MM.1S (cell line): ENCODE data around the gene RPS21.

ENCODE experiments used
- DNase-seq: peaks from one replicate; pipeline ENCODE4 v3.0.0-alpha.2; 2015
- H2AFZ ChIP-seq: fragments of 300-600 bp; sonication (generic); 2 replicates; pipeline ENCODE4 v1.6.0; 2016; ENCODE audit warnings: antibody characterized with exemption, low read length
- H3F3A ChIP-seq: fragments of 300-600 bp; sonication (generic); 2 replicates; pipeline ENCODE4 v1.6.1; 2016; ENCODE audit warnings: mild to moderate bottlenecking, antibody characterized with exemption, low read length, moderate library complexity, mixed read lengths; ENCODE audit not compliant: insufficient read depth
- H3K27ac ChIP-seq: fragments of 300-600 bp; sonication (generic); 2 replicates; pipeline ENCODE4 v1.5.1; 2016; ENCODE audit warnings: mild to moderate bottlenecking, low read length
- H3K27me3 ChIP-seq: fragments of 300-600 bp; sonication (generic); replicated peaks from 2 replicates; pipeline ENCODE4 v1.6.0; 2016; ENCODE audit warnings: low read length; ENCODE audit not compliant: insufficient read depth
- H3K36me3 ChIP-seq: fragments of 300-600 bp; sonication (generic); replicated peaks from 2 replicates; pipeline ENCODE4 v1.6.1; 2016; ENCODE audit warnings: mild to moderate bottlenecking, low read length, mixed read lengths; ENCODE audit not compliant: insufficient read depth
- H3K4me1 ChIP-seq: fragments of 300-600 bp; sonication (generic); 2 replicates; pipeline ENCODE4 v1.6.1; 2016; ENCODE audit warnings: low read length, mixed read lengths
- H3K4me2 ChIP-seq: fragments of 300-600 bp; sonication (generic); 2 replicates; pipeline ENCODE4 v1.6.0; 2016; ENCODE audit warnings: low read depth, low read length
- H3K4me3 ChIP-seq: fragments of 300-600 bp; sonication (generic); 2 replicates; pipeline ENCODE4 v1.5.1; 2016; ENCODE audit warnings: low read length, mixed read lengths
- H3K79me2 ChIP-seq: fragments of 300-600 bp; sonication (generic); 2 replicates; pipeline ENCODE4 v1.6.1; 2016; ENCODE audit warnings: mixed run types, low read length, mixed read lengths
- H3K9ac ChIP-seq: fragments of 300-600 bp; sonication (generic); 2 replicates; pipeline ENCODE4 v1.6.1; 2016; ENCODE audit warnings: low read length, mixed read lengths
- H3K9me2 ChIP-seq: fragments of 300-600 bp; sonication (generic); replicated peaks from 2 replicates; pipeline ENCODE4 v1.6.1; 2016; ENCODE audit warnings: mild to moderate bottlenecking, low read length, mixed read lengths; ENCODE audit not compliant: insufficient read depth
- H3K9me3 ChIP-seq: fragments of 300-600 bp; sonication (generic); replicated peaks from 2 replicates; pipeline ENCODE4 v1.6.1; 2016; ENCODE audit warnings: mild to moderate bottlenecking, low read length, mixed read lengths; ENCODE audit not compliant: insufficient read depth
- H4K20me1 ChIP-seq: fragments of 300-600 bp; sonication (generic); 2 replicates; pipeline ENCODE4 v1.6.1; 2016; ENCODE audit warnings: mild to moderate bottlenecking, low read length, moderate library complexity, mixed read lengths; ENCODE audit not compliant: insufficient read depth
- EZH2 ChIP-seq: fragments of 300-600 bp; sonication (generic); optimal IDR thresholded peaks from 2 replicates; pipeline ENCODE3; 2017; ENCODE audit warnings: low read depth, mild to moderate bottlenecking, antibody characterized with exemption, low read length, mixed read lengths
- EZH2phosphoT487 ChIP-seq: fragments of 300-600 bp; sonication (generic); IDR thresholded peaks from 2 replicates; pipeline ENCODE4 v1.6.1; 2018; ENCODE audit warnings: antibody characterized with exemption, low read length
- TF ChIP-seq, protein P1 (sequence below): fragments of 300-600 bp; sonication (generic); IDR thresholded peaks from 2 replicates; pipeline ENCODE4 v1.5.1; 2016; ENCODE audit warnings: antibody characterized with exemption, low read length, mixed read lengths

Gene RPS21

DNA sequence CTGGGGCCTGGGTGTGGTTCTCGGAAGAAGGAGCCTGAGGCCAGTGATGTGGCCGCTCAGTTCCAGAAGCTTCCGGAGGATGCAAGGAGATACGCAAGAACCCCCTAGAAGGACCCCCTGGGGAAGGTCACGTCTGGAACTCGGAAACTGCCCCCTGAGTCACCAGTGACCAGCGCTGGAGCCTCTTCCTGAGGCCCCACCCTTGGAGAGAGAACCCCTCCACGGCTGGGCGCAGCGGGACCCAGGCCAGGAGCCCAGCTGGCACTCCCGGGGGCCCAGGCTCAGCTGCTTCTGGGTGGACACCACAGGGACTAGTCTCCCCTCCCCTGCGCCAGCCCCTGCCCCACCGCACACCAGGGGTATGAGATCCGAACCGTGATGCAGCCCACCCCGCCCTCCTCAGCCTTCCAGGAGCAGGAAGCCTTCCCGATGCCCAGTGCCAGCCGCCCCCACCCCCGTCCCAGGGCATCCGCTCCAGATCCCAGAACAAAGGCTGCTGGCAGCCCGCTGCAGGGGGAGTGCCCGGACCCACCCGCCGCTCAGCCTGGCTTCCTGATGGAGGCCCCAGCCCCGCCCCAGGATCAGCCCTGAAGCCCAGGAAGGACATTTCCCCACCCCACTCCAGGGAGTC, 27.3 kb upstream of the RPS21 start:
- Histone ChIP-seq H3K9me3 (no peaks in the 10 kb centered on the region), H3K36me3 (no peaks in the 10 kb centered on the region), H3K4me3 (no peak overlapping the region), H3K27ac (no peak overlapping the region), H3K9ac (no peak overlapping the region), H3F3A (no peaks in the 10 kb centered on the region), H3K4me1 (no peaks in the 10 kb centered on the region), H3K27me3 (no peaks in the 10 kb centered on the region), H3K4me2 (no peak overlapping the region), H3K79me2 (peaks cover 54% of the 10 kb centered on the region), H3K9me2 (no peaks in the 10 kb centered on the region), H4K20me1 (no peaks in the 10 kb centered on the region), H2AFZ (no peak overlapping the region)
- no peak for TF ChIP-seq EZH2phosphoT487
- TF ChIP-seq EZH2 = no peak
- TF ChIP-seq, protein P1, sequence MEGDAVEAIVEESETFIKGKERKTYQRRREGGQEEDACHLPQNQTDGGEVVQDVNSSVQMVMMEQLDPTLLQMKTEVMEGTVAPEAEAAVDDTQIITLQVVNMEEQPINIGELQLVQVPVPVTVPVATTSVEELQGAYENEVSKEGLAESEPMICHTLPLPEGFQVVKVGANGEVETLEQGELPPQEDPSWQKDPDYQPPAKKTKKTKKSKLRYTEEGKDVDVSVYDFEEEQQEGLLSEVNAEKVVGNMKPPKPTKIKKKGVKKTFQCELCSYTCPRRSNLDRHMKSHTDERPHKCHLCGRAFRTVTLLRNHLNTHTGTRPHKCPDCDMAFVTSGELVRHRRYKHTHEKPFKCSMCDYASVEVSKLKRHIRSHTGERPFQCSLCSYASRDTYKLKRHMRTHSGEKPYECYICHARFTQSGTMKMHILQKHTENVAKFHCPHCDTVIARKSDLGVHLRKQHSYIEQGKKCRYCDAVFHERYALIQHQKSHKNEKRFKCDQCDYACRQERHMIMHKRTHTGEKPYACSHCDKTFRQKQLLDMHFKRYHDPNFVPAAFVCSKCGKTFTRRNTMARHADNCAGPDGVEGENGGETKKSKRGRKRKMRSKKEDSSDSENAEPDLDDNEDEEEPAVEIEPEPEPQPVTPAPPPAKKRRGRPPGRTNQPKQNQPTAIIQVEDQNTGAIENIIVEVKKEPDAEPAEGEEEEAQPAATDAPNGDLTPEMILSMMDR = no peak
- DNase-seq = no peak

GRCh38 chr20:62360854-62361798, 25.8 kb upstream of the RPS21 start:
- no peak for DNase-seq
- no peak overlapping the region for H3K9ac ChIP-seq
- TF ChIP-seq, protein P1 = no peak
- no peak for TF ChIP-seq EZH2
- TF ChIP-seq EZH2phosphoT487 = no peak
- H3K4me2 ChIP-seq = no peak overlapping the region
- H3K4me3 ChIP-seq = no peak overlapping the region
- H4K20me1 ChIP-seq = no peaks in the 10 kb centered on the region
- no peaks in the 10 kb centered on the region for H3K36me3 ChIP-seq
- peaks cover 4% of the 10 kb centered on the region; the same call in 1 of the 2 replicates for H3F3A ChIP-seq
- H3K27me3 ChIP-seq = no peaks in the 10 kb centered on the region
- H2AFZ ChIP-seq = no peak overlapping the region
- peaks cover 57% of the 10 kb centered on the region for H3K79me2 ChIP-seq
- peaks cover 3% of the 10 kb centered on the region; the same call in 1 of the 2 replicates for H3K4me1 ChIP-seq
- no peaks in the 10 kb centered on the region for H3K9me3 ChIP-seq
- H3K9me2 ChIP-seq = no peaks in the 10 kb centered on the region
- H3K27ac ChIP-seq = no peak overlapping the region

- TF ChIP-seq, protein P1 = no peak
- no peak for TF ChIP-seq EZH2phosphoT487
- no peak for TF ChIP-seq EZH2
- H3K79me2 ChIP-seq = peaks cover 65% of the 10 kb centered on the region
- H3K9me3 ChIP-seq = no peaks in the 10 kb centered on the region
- H3K9me2 ChIP-seq = no peaks in the 10 kb centered on the region
- no peak overlapping the region for H2AFZ ChIP-seq
- H3K27me3 ChIP-seq = no peaks in the 10 kb centered on the region
- H3F3A ChIP-seq = peaks cover 4% of the 10 kb centered on the region; the same call in 1 of the 2 replicates
- no peak overlapping the region for H3K9ac ChIP-seq
- no peaks in the 10 kb centered on the region for H4K20me1 ChIP-seq
- H3K4me3 ChIP-seq = no peak overlapping the region
- no peak overlapping the region for H3K4me2 ChIP-seq
- H3K36me3 ChIP-seq = no peaks in the 10 kb centered on the region
- no peak overlapping the region for H3K27ac ChIP-seq
- no peak for DNase-seq
- peaks cover 3% of the 10 kb centered on the region; the same call in 1 of the 2 replicates for H3K4me1 ChIP-seq
Measured at GRCh38 chr20:62361799-62362589, 24.9 kb upstream of the RPS21 start.
